GM18499 (cell line): ENCODE results near the gene JPH2.
"Not testable (repeated sequence)": the region's sequence is repeated elsewhere in the genome, so short reads cannot be mapped to it uniquely, and the experiment has no call there.

Experiments
- ATAC-seq: cut with Tn5 transposase; IDR thresholded peaks from one replicate; pipeline ENCODE4 v1.9.1; 2021; ENCODE audit warnings: moderate number of reproducible peaks; ENCODE audit not compliant: insufficient read depth, unreplicated experiment

The JPH2 gene

GRCh38 chr20:44187054-44187771 lies at the start of gene JPH2:
Gene JPH2 (minus strand): TSS chr20:44187188. CDS start chr20:44186705, 483 bp downstream.
- ATAC-seq, result no peak

GRCh38 chr20:44235702-44236101 lies 48.7 kb upstream of the JPH2 start:
- ATAC-seq, result no peak

GRCh38 chr20:44234566-44235317 lies 47.8 kb upstream of the JPH2 start:
- ATAC-seq, result no peak

- no peak for ATAC-seq
These were observed 46.5 kb upstream of the JPH2 start for GRCh38 chr20:44233436-44234016.

GRCh38 chr20:44232469-44232856 lies 45.5 kb upstream of the JPH2 start:
- not testable (repeated sequence) for ATAC-seq

- ATAC-seq, result no peak
These were observed 44.9 kb upstream of the JPH2 start for GRCh38 chr20:44231713-44232468.

- no peak for ATAC-seq
These were observed 44.2 kb upstream of the JPH2 start for GRCh38 chr20:44231193-44231592.

GRCh38 chr20:44228465-44229258 lies 41.7 kb upstream of the JPH2 start:
- no peak for ATAC-seq

- ATAC-seq, result no peak
These were observed 37.6 kb upstream of the JPH2 start for GRCh38 chr20:44224637-44225036.

- no peak for ATAC-seq
These were observed 36.7 kb upstream of the JPH2 start for GRCh38 chr20:44223721-44224120.

- ATAC-seq, result no peak
These were observed 35.8 kb upstream of the JPH2 start for GRCh38 chr20:44222633-44223368.

- no peak for ATAC-seq
These were observed 35.0 kb upstream of the JPH2 start for GRCh38 chr20:44222027-44222426.

GRCh38 chr20:44221368-44221954 lies 34.5 kb upstream of the JPH2 start:
- ATAC-seq, result no peak

GRCh38 chr20:44219791-44220190 lies 32.8 kb upstream of the JPH2 start:
- no peak for ATAC-seq

GRCh38 chr20:44219170-44219730 lies 32.3 kb upstream of the JPH2 start:
- ATAC-seq, result no peak

GRCh38 chr20:44218446-44218845 lies 31.5 kb upstream of the JPH2 start:
- ATAC-seq, result no peak

GRCh38 chr20:44217342-44218092 lies 30.5 kb upstream of the JPH2 start:
- ATAC-seq, result no peak

GRCh38 chr20:44215125-44215524 lies 28.1 kb upstream of the JPH2 start:
- ATAC-seq, result no peak
